ENCODE data around the gene UNCX. TPM values are rescaled to one million over a fixed set of nuclear protein-coding genes. Genes with fewer than 3 reads are reported as not detected.

The UNCX gene
- total and polyA plus RNA-seq, 4 donors, result not detected

GRCh38 chr7:1242606-1243289, 10.1 kb downstream of the UNCX start:
- Histone ChIP-seq H3K9ac (ENCODE audit: insufficient read depth in 1 of 2, low read length in 2 of 2) (no peak overlapping the region), H3K27ac (ENCODE audit: low read depth in 1 of 2, low read length in 1 of 2) (no peak overlapping the region), H3K27me3 (ENCODE audit: control insufficient read depth in 3 of 3, insufficient read depth in 3 of 3, low read length in 2 of 3) (peaks cover 16 to 80% (median 64%) of the 10 kb centered on the region in 3 donors), H3K4me1 (ENCODE audit: control insufficient read depth in 5 of 5, insufficient read depth in 5 of 5, low read length in 5 of 5) (peaks cover 0 to 7% (median 0%) of the 10 kb centered on the region in 5 donors), H3K4me3 (no peak overlapping the region), H3K36me3 (ENCODE audit: control insufficient read depth in 4 of 4, insufficient read depth in 4 of 4, low read length in 4 of 4) (no peaks in the 10 kb centered on the region), H3K9me3 (ENCODE audit: control insufficient read depth in 4 of 4, insufficient read depth in 3 of 4, low read length in 3 of 4) (peaks cover 0 to 11% (median 0%) of the 10 kb centered on the region in 4 donors)
- DNase-seq, result no peak
- TF ChIP-seq, protein P1, sequence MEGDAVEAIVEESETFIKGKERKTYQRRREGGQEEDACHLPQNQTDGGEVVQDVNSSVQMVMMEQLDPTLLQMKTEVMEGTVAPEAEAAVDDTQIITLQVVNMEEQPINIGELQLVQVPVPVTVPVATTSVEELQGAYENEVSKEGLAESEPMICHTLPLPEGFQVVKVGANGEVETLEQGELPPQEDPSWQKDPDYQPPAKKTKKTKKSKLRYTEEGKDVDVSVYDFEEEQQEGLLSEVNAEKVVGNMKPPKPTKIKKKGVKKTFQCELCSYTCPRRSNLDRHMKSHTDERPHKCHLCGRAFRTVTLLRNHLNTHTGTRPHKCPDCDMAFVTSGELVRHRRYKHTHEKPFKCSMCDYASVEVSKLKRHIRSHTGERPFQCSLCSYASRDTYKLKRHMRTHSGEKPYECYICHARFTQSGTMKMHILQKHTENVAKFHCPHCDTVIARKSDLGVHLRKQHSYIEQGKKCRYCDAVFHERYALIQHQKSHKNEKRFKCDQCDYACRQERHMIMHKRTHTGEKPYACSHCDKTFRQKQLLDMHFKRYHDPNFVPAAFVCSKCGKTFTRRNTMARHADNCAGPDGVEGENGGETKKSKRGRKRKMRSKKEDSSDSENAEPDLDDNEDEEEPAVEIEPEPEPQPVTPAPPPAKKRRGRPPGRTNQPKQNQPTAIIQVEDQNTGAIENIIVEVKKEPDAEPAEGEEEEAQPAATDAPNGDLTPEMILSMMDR (IDR thresholded peaks at IDR 0.05; ENCODE audit: control extremely low read depth, extremely low read depth), result no peak
- WGBS, 2 donors, result 7 to 9% methylated on average over 45 to 53 of the region's 53 CpGs
- ATAC-seq (ENCODE audit: insufficient read depth, low FRiP score), result no peak

GRCh38 chr7:1243290-1243963, 10.8 kb downstream of the UNCX start:
- peaks cover 15 to 78% (median 65%) of the 10 kb centered on the region in 3 donors for H3K27me3 ChIP-seq (ENCODE audit: control insufficient read depth in 3 of 3, insufficient read depth in 3 of 3, low read length in 2 of 3)
- TF ChIP-seq, protein P1 (IDR thresholded peaks at IDR 0.05; ENCODE audit: control extremely low read depth, extremely low read depth), result no peak
- no peak overlapping the region for H3K9ac ChIP-seq (ENCODE audit: insufficient read depth in 1 of 2, low read length in 2 of 2)
- ATAC-seq (ENCODE audit: insufficient read depth, low FRiP score) (no peak), DNase-seq (no peak)
- H3K36me3 ChIP-seq (ENCODE audit: control insufficient read depth in 4 of 4, insufficient read depth in 4 of 4, low read length in 4 of 4), result no peaks in the 10 kb centered on the region
- H3K27ac ChIP-seq (ENCODE audit: low read depth in 1 of 2, low read length in 1 of 2), result no peak overlapping the region
- H3K4me1 ChIP-seq (ENCODE audit: control insufficient read depth in 5 of 5, insufficient read depth in 5 of 5, low read length in 5 of 5), result peaks cover 0 to 13% (median 3%) of the 10 kb centered on the region in 5 donors
- peaks cover 0 to 11% (median 0%) of the 10 kb centered on the region in 4 donors for H3K9me3 ChIP-seq (ENCODE audit: control insufficient read depth in 4 of 4, insufficient read depth in 3 of 4, low read length in 3 of 4)
- 8 to 10% methylated on average over 17 of the region's 17 CpGs for WGBS, 2 donors
- H3K4me3 ChIP-seq, result no peak overlapping the region

DNA sequence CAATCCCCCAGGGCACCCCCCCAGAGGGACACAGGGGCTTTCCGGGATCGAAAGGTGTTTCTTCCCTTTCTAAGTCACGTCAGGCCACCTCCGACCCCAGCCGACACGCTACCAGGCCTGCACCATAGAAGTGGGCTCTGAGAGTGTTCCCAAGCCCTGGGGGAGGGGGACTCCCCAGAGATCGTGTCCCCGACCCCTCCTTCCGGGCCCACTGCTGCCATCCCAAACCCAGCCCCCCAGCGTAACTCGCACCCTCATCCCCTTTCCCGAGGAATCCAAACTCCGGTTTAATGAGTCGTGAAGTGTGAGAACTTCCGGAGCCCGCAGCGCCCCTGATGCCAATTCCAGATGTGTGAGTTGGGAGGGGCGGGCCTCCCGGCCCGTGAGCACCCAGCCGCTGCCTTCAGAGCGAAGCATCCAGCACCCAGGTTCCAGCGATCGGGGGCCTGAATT, 11.3 kb downstream of the UNCX start:
- WGBS, 2 donors, result 5 to 6% methylated on average over 24 of the region's 24 CpGs
- TF ChIP-seq, protein P1 (IDR thresholded peaks at IDR 0.05; ENCODE audit: control extremely low read depth, extremely low read depth), result no peak
- H3K27ac ChIP-seq (ENCODE audit: low read depth in 1 of 2, low read length in 1 of 2), result no peak overlapping the region
- peaks cover 0 to 11% (median 0%) of the 10 kb centered on the region in 4 donors for H3K9me3 ChIP-seq (ENCODE audit: control insufficient read depth in 4 of 4, insufficient read depth in 3 of 4, low read length in 3 of 4)
- H3K4me1 ChIP-seq (ENCODE audit: control insufficient read depth in 5 of 5, insufficient read depth in 5 of 5, low read length in 5 of 5), result peaks cover 0 to 18% (median 3%) of the 10 kb centered on the region in 5 donors
- no peaks in the 10 kb centered on the region for H3K36me3 ChIP-seq (ENCODE audit: control insufficient read depth in 4 of 4, insufficient read depth in 4 of 4, low read length in 4 of 4)
- no peak overlapping the region for H3K4me3 ChIP-seq
- ATAC-seq (ENCODE audit: insufficient read depth, low FRiP score) (no peak), DNase-seq (no peak)
- H3K27me3 ChIP-seq (ENCODE audit: control insufficient read depth in 3 of 3, insufficient read depth in 3 of 3, low read length in 2 of 3), result peaks cover 12 to 78% (median 65%) of the 10 kb centered on the region in 3 donors
- H3K9ac ChIP-seq (ENCODE audit: insufficient read depth in 1 of 2, low read length in 2 of 2), result no peak overlapping the region

Data from lung (tissue), 12 donors.